ENCODE results near the gene COL6A6. TPM values are rescaled to one million over a fixed set of nuclear protein-coding genes. Genes with fewer than 3 reads are reported as not detected.

Gene COL6A6
- total RNA-seq, 1 experiment from 2014 or later, result not detected

- peaks cover 73% of the 10 kb centered on the region for H3K27me3 Mint-ChIP-seq (ENCODE audit: unreplicated experiment)
- no peaks in the 10 kb centered on the region for H3K36me3 Mint-ChIP-seq (ENCODE audit: insufficient read depth, unreplicated experiment)
- H3K27ac Mint-ChIP-seq (ENCODE audit: unreplicated experiment), result no peak overlapping the region
- H3K9me3 Mint-ChIP-seq (ENCODE audit: low read depth, unreplicated experiment), result no peaks in the 10 kb centered on the region
- H3K4me3 Mint-ChIP-seq (ENCODE audit: low read depth, unreplicated experiment), result no peak overlapping the region
- DNase-seq, result no peak
- TF ChIP-seq CTCF (IDR thresholded peaks at IDR 0.05; ENCODE audit: unreplicated experiment), result no peak
- intact Hi-C loops (cut with micrococcal nuclease; ENCODE audit: unreplicated experiment), result no loop called here
- no peaks in the 10 kb centered on the region for H3K4me1 Mint-ChIP-seq (ENCODE audit: low read depth, unreplicated experiment)
- BruUV-seq (replicated peaks), result no TSS peak
- CTCF ChIA-PET, result interaction anchor here (0.7 kb wide), 1 partner anchor 245 kb away, joined by 3 read pairs; no protein-coding TSS in a partner anchor
Observed at GRCh38 chr3:130527426-130527825, 10.4 kb downstream of the COL6A6 start.

- BruUV-seq (replicated peaks), result no TSS peak
- peaks cover 72% of the 10 kb centered on the region for H3K27me3 Mint-ChIP-seq (ENCODE audit: unreplicated experiment)
- H3K36me3 Mint-ChIP-seq (ENCODE audit: insufficient read depth, unreplicated experiment), result no peaks in the 10 kb centered on the region
- TF ChIP-seq CTCF (IDR thresholded peaks at IDR 0.05; ENCODE audit: unreplicated experiment), result no peak
- H3K9me3 Mint-ChIP-seq (ENCODE audit: low read depth, unreplicated experiment), result no peaks in the 10 kb centered on the region
- no peak for DNase-seq
- CTCF ChIA-PET, result no interaction called here
- intact Hi-C loops (cut with micrococcal nuclease; ENCODE audit: unreplicated experiment), result no loop called here
- H3K4me3 Mint-ChIP-seq (ENCODE audit: low read depth, unreplicated experiment), result no peak overlapping the region
- H3K27ac Mint-ChIP-seq (ENCODE audit: unreplicated experiment), result no peak overlapping the region
- H3K4me1 Mint-ChIP-seq (ENCODE audit: low read depth, unreplicated experiment), result no peaks in the 10 kb centered on the region
Observed at GRCh38 chr3:130528120-130528519, 11.1 kb downstream of the COL6A6 start.

GRCh38 chr3:130529486-130530215 lies 12.7 kb downstream of the COL6A6 start:
- Mint-ChIP-seq H3K4me3 (ENCODE audit: low read depth, unreplicated experiment) (no peak overlapping the region), H3K36me3 (ENCODE audit: insufficient read depth, unreplicated experiment) (no peaks in the 10 kb centered on the region), H3K9me3 (ENCODE audit: low read depth, unreplicated experiment) (no peaks in the 10 kb centered on the region), H3K27me3 (ENCODE audit: unreplicated experiment) (peaks cover 71% of the 10 kb centered on the region), H3K27ac (ENCODE audit: unreplicated experiment) (no peak overlapping the region), H3K4me1 (ENCODE audit: low read depth, unreplicated experiment) (no peaks in the 10 kb centered on the region)
- BruUV-seq (replicated peaks), result no TSS peak
- intact Hi-C loops (cut with micrococcal nuclease; ENCODE audit: unreplicated experiment), result no loop called here
- CTCF ChIA-PET, result interaction anchor here (0.7 kb wide), 1 partner anchor 17 kb away, joined by 7 read pairs; no protein-coding TSS in a partner anchor
- no peak for TF ChIP-seq CTCF (IDR thresholded peaks at IDR 0.05; ENCODE audit: unreplicated experiment)
- DNase-seq, result no peak

GRCh38 chr3:130533247-130533646 lies 16.3 kb downstream of the COL6A6 start:
- no peaks in the 10 kb centered on the region for H3K9me3 Mint-ChIP-seq (ENCODE audit: low read depth, unreplicated experiment)
- H3K27me3 Mint-ChIP-seq (ENCODE audit: unreplicated experiment), result peaks cover 66% of the 10 kb centered on the region
- no peak overlapping the region for H3K27ac Mint-ChIP-seq (ENCODE audit: unreplicated experiment)
- no peak for TF ChIP-seq CTCF (IDR thresholded peaks at IDR 0.05; ENCODE audit: unreplicated experiment)
- no peak overlapping the region for H3K4me3 Mint-ChIP-seq (ENCODE audit: low read depth, unreplicated experiment)
- intact Hi-C loops (cut with micrococcal nuclease; ENCODE audit: unreplicated experiment), result no loop called here
- H3K4me1 Mint-ChIP-seq (ENCODE audit: low read depth, unreplicated experiment), result no peaks in the 10 kb centered on the region
- CTCF ChIA-PET, result interaction anchor here (0.6 kb wide), 1 partner anchor 164 kb away, joined by 4 read pairs; no protein-coding TSS in a partner anchor
- BruUV-seq (replicated peaks), result no TSS peak
- H3K36me3 Mint-ChIP-seq (ENCODE audit: insufficient read depth, unreplicated experiment), result no peaks in the 10 kb centered on the region
- no peak for DNase-seq
